Testis (tissue), 3 donors: Measurements from ENCODE around the gene CCM2. TPM values are rescaled to one million over a fixed set of nuclear protein-coding genes. Genes with fewer than 3 reads are reported as not detected.
"Not testable (repeated sequence)": the region's sequence is repeated elsewhere in the genome, so short reads cannot be mapped to it uniquely, and the experiment has no call there.

Experiments
- DNase-seq: peaks from one replicate; pipeline ENCODE4 v3.0.0-alpha.2; 2019
- H3K27ac ChIP-seq, 2 donors: fragments of 200-600 bp; sonication (generic); one replicate each; pipeline ENCODE4 v1.5.1; 2019
- H3K27me3 ChIP-seq: fragments of 200-600 bp; sonication (generic); one replicate; pipeline ENCODE4 v1.5.1; 2019
- H3K36me3 ChIP-seq: fragments of 200-600 bp; sonication (generic); one replicate; pipeline ENCODE4 v1.5.1; 2017; ENCODE audit warnings: low read depth; ENCODE audit errors: missing control alignments
- H3K4me1 ChIP-seq: fragments of 200-600 bp; sonication (generic); one replicate; pipeline ENCODE4 v1.5.1; 2019
- H3K4me3 ChIP-seq, 2 donors: fragments of 200-600 bp; sonication (generic); one replicate each; pipeline ENCODE4 v1.5.1; 2017 to 2019
- H3K9me3 ChIP-seq: fragments of 200-600 bp; sonication (generic); one replicate; pipeline ENCODE4 v1.5.1; 2017
- CTCF ChIP-seq, 3 experiments: fragments of 450-650 bp in 2 of 3; fragments of 200-600 bp in 1 of 3; sonication (generic) in 1 of 3; IDR thresholded peaks; one replicate each; pipeline ENCODE4 v1.5.1; 2016 to 2019; ENCODE audit warnings: antibody characterized with exemption in 3 of 3, mild to moderate bottlenecking in 2 of 3, moderate library complexity in 1 of 3
- POLR2A ChIP-seq: fragments of 450-650 bp; IDR thresholded peaks from one replicate; pipeline ENCODE4 v1.6.1; 2017; ENCODE audit warnings: antibody characterized with exemption, mild to moderate bottlenecking, moderate library complexity
- WGBS, 2 donors: methylation state at CpG; one replicate each; pipeline ENCODE4 v1.1.5; 2018; 5-methylcytosine and 5-hydroxymethylcytosine counted together
- intact Hi-C: fragments of 100-400 bp; cut with DNase I; formaldehyde crosslinking; loops from one replicate; pipeline ENCODE4 v1.15.1; 2023; ENCODE audit warnings: low total_unique reads
- polyA plus RNA-seq: library from polyadenylated mRNA; stranded (reverse); fragments of 350-450 nt; fragmentation: Illumina TruSeq; extraction: RNeasy Lipid Tissue Mini Kit (QIAGEN cat#74804); gene quantifications from one replicate; pipeline ENCODE4 v1.2.3, GENCODE V29; 2014; ENCODE audit warnings: low read depth, low replicate concordance; ENCODE audit not compliant: insufficient read depth
- total RNA-seq, 2 donors: library from RNA; depleted of rRNA; stranded (reverse); fragments of >200 nt; gene quantifications; one replicate each; pipeline ENCODE4 v1.2.3, GENCODE V29; 2016

The CCM2 gene
- total and polyA plus RNA-seq, 3 donors from 2014 or later, result 57.6 to 95.1 (median 85.4) TPM

- peak; percentile 78 for DNase-seq
- TF ChIP-seq POLR2A (no peak), CTCF (IDR thresholded peaks at IDR 0.05) (no peak)
- H3K9me3 ChIP-seq, result no peaks in the 10 kb centered on the region
- peak overlapping the region; percentile 79 to 85 for H3K27ac ChIP-seq
- H3K36me3 ChIP-seq, result no peaks in the 10 kb centered on the region
- 65 to 69% methylated on average over 9 of the region's 9 CpGs for WGBS, 2 donors
- H3K4me3 ChIP-seq, result no peak overlapping the region
- H3K4me1 ChIP-seq, result peaks cover 34% of the 10 kb centered on the region
- no peaks in the 10 kb centered on the region for H3K27me3 ChIP-seq
- intact Hi-C loops, result no loop called here
Measured at GRCh38 chr7:44990109-44991023, 9.6 kb upstream of the CCM2 start.

- 82 to 84% methylated on average over 14 to 16 of the region's 21 CpGs for WGBS, 2 donors
- H3K27me3 ChIP-seq, H3K4me3 ChIP-seq, H3K9me3 ChIP-seq, intact Hi-C loops, H3K36me3 ChIP-seq, DNase-seq: not testable (repeated sequence)
- H3K4me1 ChIP-seq, result peaks cover 28% of the 10 kb centered on the region
- peak overlapping the region; percentile 71 to 79 for H3K27ac ChIP-seq
Measured at GRCh38 chr7:44992004-44992795, 7.8 kb upstream of the CCM2 start.

- H3K9me3 ChIP-seq, result no peaks in the 10 kb centered on the region
- DNase-seq, result no peak
- H3K4me1 ChIP-seq, result peaks cover 14% of the 10 kb centered on the region
- intact Hi-C loops, result no loop called here
- no peak for TF ChIP-seq POLR2A
- no peak for TF ChIP-seq CTCF (IDR thresholded peaks at IDR 0.05)
- no peaks in the 10 kb centered on the region for H3K36me3 ChIP-seq
- WGBS, 2 donors, result 82 to 86% methylated on average over 5 of the region's 5 CpGs
- H3K27ac ChIP-seq, result no peak overlapping the region
- no peak overlapping the region for H3K4me3 ChIP-seq
- H3K27me3 ChIP-seq, result no peaks in the 10 kb centered on the region
Measured at GRCh38 chr7:44994877-44995554, 5.0 kb upstream of the CCM2 start.

- peaks cover 12% of the 10 kb centered on the region for H3K4me1 ChIP-seq
- no peaks in the 10 kb centered on the region for H3K9me3 ChIP-seq
- no peaks in the 10 kb centered on the region for H3K36me3 ChIP-seq
- intact Hi-C loops, result no loop called here
- WGBS, 2 donors, result 90 to 95% methylated on average over 8 of the region's 8 CpGs
- no peak for TF ChIP-seq CTCF (IDR thresholded peaks at IDR 0.05)
- no peak for TF ChIP-seq POLR2A
- DNase-seq, result no peak
- no peak overlapping the region for H3K4me3 ChIP-seq
- H3K27ac ChIP-seq, result no peak overlapping the region
- H3K27me3 ChIP-seq, result no peaks in the 10 kb centered on the region
Measured at GRCh38 chr7:44995555-44996493, 4.2 kb upstream of the CCM2 start.
